ENCODE data around the gene B3GALT5.
A peak's percentile ranks its signal among the peaks of the same experiment; 100 is the strongest.

B3GALT5 gene

DNA sequence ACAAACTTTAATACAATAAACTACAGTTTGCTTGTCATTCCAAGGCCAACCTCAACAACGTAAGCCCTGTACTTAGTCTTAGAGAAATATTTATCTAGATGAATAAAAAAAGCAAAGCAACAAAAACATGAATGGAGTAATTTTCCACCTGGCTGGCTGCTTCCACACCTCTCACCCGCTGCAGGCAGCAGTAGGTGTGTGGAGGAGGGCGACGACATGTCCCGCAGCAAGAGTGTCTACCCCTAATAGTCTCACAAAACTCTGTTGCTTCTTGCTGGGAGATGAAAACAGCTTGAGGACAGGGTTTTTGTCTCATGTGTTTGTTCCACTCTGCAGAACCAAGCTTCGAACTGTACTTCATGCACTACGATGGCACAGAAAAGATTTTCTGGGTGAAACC lies 83.5 kb downstream of the B3GALT5 start:
- DNase-seq (ENCODE audit: low read depth, low spot score): no peak

GRCh38 chr21:39696618-39697017 lies 83.9 kb downstream of the B3GALT5 start:
- DNase-seq (ENCODE audit: low read depth, low spot score): no peak

- DNase-seq (ENCODE audit: low read depth, low spot score): no peak
Observed at GRCh38 chr21:39700318-39700717, 87.6 kb downstream of the B3GALT5 start.

GRCh38 chr21:39703578-39703977 lies 90.8 kb downstream of the B3GALT5 start:
- DNase-seq (ENCODE audit: low read depth, low spot score): no peak

DNA sequence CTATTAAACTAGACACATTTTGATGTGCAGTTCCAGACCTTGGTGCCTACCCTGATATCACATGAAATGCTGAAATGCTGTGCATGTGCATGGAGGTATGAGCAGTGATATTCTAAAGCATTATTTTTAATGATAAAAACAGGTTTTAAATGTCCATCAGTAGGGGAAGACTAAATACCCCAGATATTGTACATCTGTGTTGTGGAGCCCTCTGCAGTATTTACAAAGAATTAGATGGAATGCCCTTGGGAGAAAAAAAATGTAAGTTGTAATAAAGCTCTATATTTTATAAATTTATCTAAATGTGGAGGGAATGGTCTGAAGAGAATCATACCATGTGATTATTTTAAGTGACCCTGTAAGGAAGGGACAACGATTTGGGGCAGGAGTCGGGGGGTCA lies 93.1 kb downstream of the B3GALT5 start:
- no peak for DNase-seq (ENCODE audit: low read depth, low spot score)

- peak; percentile 27 for DNase-seq (ENCODE audit: low read depth, low spot score)
Observed at GRCh38 chr21:39707316-39707715, 94.6 kb downstream of the B3GALT5 start.

DNA sequence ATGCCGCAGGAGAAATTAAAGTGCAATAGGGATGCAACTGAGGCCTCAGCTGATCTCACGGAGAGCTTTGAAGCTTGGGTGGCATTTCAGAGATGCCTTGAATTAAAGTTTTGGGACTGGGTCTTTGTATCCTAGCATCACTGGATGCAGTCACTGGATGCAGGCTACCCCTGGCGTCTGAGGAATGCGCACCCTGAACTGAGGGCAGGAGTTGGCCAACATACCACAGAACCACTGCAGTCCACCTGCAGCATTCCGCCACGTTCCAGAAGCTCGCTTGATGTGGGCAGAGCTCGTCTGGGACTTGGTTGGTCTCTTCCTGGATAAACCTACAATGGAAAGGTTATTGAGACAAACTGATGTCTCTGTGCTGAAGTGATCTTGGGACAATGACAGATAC lies 98.1 kb downstream of the B3GALT5 start:
- DNase-seq (ENCODE audit: low read depth, low spot score): no peak

- no peak for DNase-seq (ENCODE audit: low read depth, low spot score)
Observed at GRCh38 chr21:39712273-39712672, 99.5 kb downstream of the B3GALT5 start.

DNA sequence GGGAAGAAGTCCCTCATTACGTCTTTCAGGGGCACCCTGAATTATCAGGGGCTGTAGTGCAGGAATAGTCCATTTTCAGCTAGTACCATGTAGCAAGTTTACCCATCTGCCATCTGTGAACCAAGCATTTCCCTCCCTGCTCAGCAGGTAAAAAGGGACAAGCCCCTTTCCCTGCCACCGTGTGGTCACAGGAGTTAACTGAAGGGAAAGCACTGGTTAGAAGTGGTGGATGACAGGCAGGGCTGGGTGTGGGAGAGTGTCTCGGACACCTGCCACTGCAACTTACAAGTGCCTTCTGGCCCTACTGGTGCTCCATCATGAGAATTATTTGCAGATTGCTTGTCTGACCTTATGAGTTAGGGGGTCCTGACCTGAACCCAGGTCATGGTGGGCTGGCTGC lies 100.2 kb downstream of the B3GALT5 start:
- DNase-seq (ENCODE audit: low read depth, low spot score): peak; percentile 39

DNA sequence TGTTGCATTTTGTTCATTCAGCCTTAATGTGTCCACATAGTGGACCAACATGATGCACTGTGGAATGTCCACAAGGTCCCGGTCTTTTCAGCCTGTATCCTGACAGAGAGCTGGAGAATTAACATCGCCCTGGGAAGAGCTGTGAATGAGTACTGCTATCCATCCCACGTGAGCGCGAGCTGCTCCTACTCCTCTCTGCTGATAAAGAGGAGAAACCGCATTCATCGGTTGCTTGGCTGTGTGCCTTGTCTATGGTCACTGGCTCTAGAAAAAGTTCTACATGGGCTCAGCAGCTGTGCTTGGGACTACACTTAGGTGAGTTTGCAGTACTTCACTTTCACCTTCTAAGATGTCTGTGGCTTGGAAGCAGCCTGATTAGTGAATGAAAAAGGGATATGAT lies 101.2 kb downstream of the B3GALT5 start:
- no peak for DNase-seq (ENCODE audit: low read depth, low spot score)

DNA sequence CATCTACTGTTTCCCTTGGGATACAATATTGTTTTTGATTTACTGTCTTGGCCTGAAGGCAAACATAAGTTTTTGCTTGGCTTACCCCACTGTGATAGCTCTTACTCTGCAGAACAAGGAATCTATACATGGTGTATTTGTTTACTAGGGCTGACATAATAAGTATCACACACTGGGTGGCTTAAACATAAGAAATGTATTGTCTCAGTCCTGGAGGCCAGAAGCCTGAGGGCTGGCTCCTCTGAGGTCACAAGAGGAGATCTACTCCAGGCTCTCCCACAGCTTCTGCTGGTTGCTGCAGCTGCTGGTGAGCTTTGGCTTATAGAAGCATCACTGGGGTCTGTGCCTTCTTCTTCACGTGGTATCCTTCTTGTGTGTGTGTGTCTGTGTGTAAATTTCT lies 101.6 kb downstream of the B3GALT5 start:
- DNase-seq (ENCODE audit: low read depth, low spot score): no peak

DNA sequence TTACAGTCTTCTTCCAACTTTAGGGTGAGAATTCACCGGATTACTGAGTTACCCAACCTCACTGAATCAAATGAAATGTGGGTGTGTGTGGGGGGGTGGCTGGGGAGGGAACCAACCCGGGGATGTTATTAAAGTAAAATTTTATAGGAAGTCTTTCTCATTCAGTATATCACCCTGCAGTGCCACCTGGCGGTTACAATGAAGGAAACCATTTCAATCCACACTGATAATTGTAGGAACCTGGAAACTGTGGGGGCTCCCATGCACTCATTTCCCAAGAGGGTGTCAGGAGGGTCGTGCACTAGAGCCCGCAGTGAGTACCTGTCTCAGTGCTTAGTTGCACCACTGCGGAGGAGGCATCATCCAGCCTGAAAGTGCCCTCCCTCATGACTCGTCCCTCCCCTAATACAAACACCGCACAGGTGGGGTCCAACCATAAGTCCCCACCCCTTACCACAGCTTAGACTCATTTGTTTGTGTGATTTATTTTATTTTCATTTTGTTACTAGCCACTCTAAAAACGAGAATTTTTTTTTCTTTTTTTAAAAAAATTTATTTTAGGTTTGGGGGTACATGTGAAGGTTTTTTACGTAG lies 103.2 kb downstream of the B3GALT5 start:
- no peak for DNase-seq (ENCODE audit: low read depth, low spot score)

- no peak for DNase-seq (ENCODE audit: low read depth, low spot score)
Observed at GRCh38 chr21:39720126-39720778, 107.5 kb downstream of the B3GALT5 start.

DNA sequence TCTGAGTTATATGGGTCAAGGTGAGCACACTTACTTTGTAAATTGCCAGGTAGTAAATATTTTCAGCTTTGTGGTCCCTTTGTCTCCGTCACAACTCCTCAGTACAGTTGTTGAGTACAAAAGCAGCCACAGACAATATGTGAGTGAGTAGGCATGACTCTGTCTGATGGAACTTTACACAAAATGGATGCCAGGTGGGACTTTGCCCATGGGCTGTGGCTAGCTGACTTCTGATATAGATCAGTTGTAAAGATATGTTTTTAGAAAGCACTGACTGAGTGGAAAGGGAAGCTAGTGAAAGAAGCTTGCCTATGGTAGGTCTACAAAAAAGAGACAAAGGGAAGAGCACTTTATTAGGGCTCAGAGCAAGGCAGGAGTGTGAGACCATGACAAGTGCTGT lies 109.1 kb downstream of the B3GALT5 start:
- no peak for DNase-seq (ENCODE audit: low read depth, low spot score)
